Fibroblast of lung (primary cell): ENCODE data around the gene EPS8L3.

Experiments used
- CTCF ChIP-seq, 2 donors: IDR thresholded peaks in 1 of 2; conservative IDR thresholded peaks in 1 of 2; 1 replicate in 1 of 2; 2 replicates in 1 of 2; pipeline ENCODE4 v1.5.1; 2011 to 2012; ENCODE audit warnings: low read length in 2 of 2, control low read depth in 1 of 2, inconsistent platforms in 1 of 2, low read depth in 1 of 2, mild to moderate bottlenecking in 1 of 2
- EZH2 ChIP-seq: IDR thresholded peaks from 2 replicates; pipeline ENCODE4 v1.5.1; 2012; ENCODE audit warnings: low read length, control low read depth, mild to moderate bottlenecking; ENCODE audit errors: missing control alignments

DNA sequence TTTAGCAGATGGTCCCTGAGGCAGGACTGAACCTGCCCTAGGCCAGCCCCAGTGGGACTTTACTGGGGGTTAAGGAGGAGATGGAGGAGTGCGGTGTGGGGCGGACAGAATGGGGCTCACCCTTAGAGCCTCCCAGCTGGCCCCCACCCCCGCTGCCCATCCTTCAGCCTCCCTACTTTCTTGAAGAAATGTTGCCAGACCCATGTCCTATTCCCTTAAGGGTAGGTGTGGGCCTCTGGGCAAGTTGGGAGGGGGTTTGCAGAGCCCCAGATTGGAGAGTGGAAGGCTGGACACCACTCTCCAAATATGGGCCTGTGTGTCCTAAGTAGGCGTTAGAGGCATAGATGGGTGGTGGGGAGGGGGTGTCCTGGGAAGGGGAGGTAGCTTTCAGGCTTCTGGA lies 19.2 kb upstream of the EPS8L3 start:
- TF ChIP-seq CTCF (conservative IDR thresholded peaks at IDR 0.05 in 1 of 2, IDR thresholded peaks at IDR 0.05 in 1 of 2; ENCODE audit: low read depth in 1 of 2, low read length in 2 of 2) (no peak), EZH2 (no peak)
